ENCODE data around the gene LAMA4. TPM values are rescaled to one million over a fixed set of nuclear protein-coding genes. Genes with fewer than 3 reads are reported as not detected.
"Not testable (repeated sequence)": the region's sequence is repeated elsewhere in the genome, so short reads cannot be mapped to it uniquely, and the experiment has no call there.

LAMA4 gene
- total RNA-seq, 6 donors from 2014 or later, result 29.5 to 119 (median 58.9) TPM

DNA sequence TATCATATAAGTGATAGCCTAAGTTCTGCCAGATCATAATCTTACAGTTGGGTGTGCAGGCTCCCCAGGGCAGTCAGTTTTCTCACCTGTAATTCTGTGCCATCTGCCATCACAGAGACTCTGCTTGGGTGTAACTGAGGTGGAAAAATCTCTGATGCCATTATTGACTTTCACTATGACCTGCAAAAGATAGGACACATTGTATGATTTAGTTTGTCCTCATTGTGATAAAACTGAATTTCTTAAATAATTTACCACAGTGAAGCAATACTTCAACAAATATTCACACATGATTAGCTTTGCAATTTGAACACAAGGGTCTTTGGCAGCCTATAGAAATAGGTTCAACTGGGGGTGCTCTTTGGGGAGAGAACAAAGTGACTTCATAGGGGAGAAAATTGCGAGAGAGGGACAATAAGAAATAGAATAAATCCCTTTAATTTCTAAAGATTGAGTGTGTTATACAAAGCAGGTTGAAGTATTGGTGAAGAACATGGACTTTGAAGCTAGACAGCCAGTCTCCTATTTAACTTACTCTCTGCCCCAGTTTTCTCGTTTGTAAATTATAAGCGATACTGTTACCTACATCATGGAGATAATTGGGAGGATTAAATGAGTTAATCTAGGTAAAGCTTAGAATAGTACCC lies 139.7 kb downstream of the LAMA4 start:
- WGBS, 2 donors, result 94% methylated on average over 3 of the region's 3 CpGs
- Histone ChIP-seq H3K27ac (no peak overlapping the region), H3K36me3 (peaks cover 0 to 76% (median 4%) of the 10 kb centered on the region in 4 donors), H3K27me3 (no peaks in the 10 kb centered on the region), H3K4me3 (no peak overlapping the region), H3K9me3 (no peaks in the 10 kb centered on the region), H3K4me1 (no peaks in the 10 kb centered on the region)
- DNase-seq, result no peak
- TF ChIP-seq POLR2AphosphoS5 (IDR thresholded peaks at IDR 0.05) (no peak), POLR2A (IDR thresholded peaks at IDR 0.05) (no peak), EP300 (IDR thresholded peaks at IDR 0.05) (no peak)
- TF ChIP-seq, protein P1, sequence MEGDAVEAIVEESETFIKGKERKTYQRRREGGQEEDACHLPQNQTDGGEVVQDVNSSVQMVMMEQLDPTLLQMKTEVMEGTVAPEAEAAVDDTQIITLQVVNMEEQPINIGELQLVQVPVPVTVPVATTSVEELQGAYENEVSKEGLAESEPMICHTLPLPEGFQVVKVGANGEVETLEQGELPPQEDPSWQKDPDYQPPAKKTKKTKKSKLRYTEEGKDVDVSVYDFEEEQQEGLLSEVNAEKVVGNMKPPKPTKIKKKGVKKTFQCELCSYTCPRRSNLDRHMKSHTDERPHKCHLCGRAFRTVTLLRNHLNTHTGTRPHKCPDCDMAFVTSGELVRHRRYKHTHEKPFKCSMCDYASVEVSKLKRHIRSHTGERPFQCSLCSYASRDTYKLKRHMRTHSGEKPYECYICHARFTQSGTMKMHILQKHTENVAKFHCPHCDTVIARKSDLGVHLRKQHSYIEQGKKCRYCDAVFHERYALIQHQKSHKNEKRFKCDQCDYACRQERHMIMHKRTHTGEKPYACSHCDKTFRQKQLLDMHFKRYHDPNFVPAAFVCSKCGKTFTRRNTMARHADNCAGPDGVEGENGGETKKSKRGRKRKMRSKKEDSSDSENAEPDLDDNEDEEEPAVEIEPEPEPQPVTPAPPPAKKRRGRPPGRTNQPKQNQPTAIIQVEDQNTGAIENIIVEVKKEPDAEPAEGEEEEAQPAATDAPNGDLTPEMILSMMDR (IDR thresholded peaks at IDR 0.05), result no peak
- no peak for ATAC-seq (ENCODE audit: low FRiP score in 2 of 2)

DNA sequence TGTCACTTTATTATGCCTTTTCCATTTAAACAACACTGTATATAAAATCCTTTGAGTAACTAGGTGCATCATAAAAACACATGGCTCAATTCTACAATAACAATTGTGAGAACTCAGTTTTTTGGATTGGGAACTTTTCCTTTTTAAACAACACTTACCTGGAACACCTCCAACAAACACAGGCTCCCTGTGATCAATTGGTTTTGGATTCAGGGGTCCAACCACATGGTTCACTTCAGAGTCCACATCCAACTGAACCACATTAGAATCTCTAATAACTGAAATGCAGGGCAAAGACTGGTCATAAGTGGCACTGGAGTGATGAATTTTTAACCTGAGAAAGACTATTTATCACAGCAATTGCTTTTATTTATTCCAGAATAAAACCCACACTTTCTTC lies 140.4 kb downstream of the LAMA4 start:
- TF ChIP-seq POLR2A (IDR thresholded peaks at IDR 0.05), result no peak
- TF ChIP-seq POLR2AphosphoS5 (IDR thresholded peaks at IDR 0.05), result no peak
- TF ChIP-seq, protein P1 (IDR thresholded peaks at IDR 0.05), result no peak
- no peak for TF ChIP-seq EP300 (IDR thresholded peaks at IDR 0.05)
- DNase-seq (no peak), ATAC-seq (ENCODE audit: low FRiP score in 2 of 2) (no peak)
- peak overlapping the region in 1 of 4 donors; percentile 39 for H3K27ac ChIP-seq
- no peak overlapping the region for H3K4me3 ChIP-seq
- H3K4me1 ChIP-seq, result no peaks in the 10 kb centered on the region
- no peaks in the 10 kb centered on the region for H3K9me3 ChIP-seq
- peaks cover 0 to 73% (median 5%) of the 10 kb centered on the region in 4 donors for H3K36me3 ChIP-seq
- H3K27me3 ChIP-seq, result no peaks in the 10 kb centered on the region

GRCh38 chr6:112113431-112113830 lies 140.9 kb downstream of the LAMA4 start:
- no peaks in the 10 kb centered on the region for H3K4me1 ChIP-seq
- no peak for DNase-seq
- H3K27me3 ChIP-seq, result no peaks in the 10 kb centered on the region
- no peak overlapping the region for H3K27ac ChIP-seq
- ATAC-seq (ENCODE audit: low FRiP score in 2 of 2), result no peak
- no peaks in the 10 kb centered on the region for H3K9me3 ChIP-seq
- H3K4me3 ChIP-seq, result no peak overlapping the region
- H3K36me3 ChIP-seq, result peaks cover 0 to 73% (median 5%) of the 10 kb centered on the region in 4 donors
- TF ChIP-seq POLR2A (IDR thresholded peaks at IDR 0.05) (no peak), EP300 (IDR thresholded peaks at IDR 0.05) (no peak), POLR2AphosphoS5 (IDR thresholded peaks at IDR 0.05) (no peak)
- TF ChIP-seq, protein P1 (IDR thresholded peaks at IDR 0.05), result no peak
- 55 to 66% methylated on average over 3 of the region's 3 CpGs for WGBS, 2 donors

DNA sequence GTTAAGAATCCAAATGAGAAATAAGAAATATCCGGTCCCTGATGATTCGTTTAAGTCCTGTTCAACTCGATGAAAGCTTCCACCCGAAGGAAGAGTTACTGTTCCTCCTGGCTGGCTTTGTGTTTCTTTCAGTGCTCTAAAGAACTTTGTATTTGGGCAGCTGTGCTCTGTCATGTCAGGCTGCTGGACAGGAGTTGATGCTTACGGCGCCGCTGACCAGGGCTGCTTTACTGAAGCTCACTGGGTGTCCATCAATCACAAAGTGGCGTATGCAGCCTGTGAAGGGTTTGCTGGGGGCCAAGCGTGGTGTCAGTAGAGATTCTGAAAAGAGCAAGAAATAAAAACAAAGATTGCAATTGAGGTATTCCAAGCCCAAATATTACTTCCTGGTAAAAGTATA lies 145.1 kb downstream of the LAMA4 start:
- Histone ChIP-seq H3K27ac (no peak overlapping the region), H3K4me1 (no peaks in the 10 kb centered on the region), H3K9me3 (no peaks in the 10 kb centered on the region), H3K4me3 (no peak overlapping the region), H3K36me3 (peaks cover 0 to 49% (median 8%) of the 10 kb centered on the region in 4 donors), H3K27me3 (no peaks in the 10 kb centered on the region)
- DNase-seq (no peak), ATAC-seq (ENCODE audit: low FRiP score in 2 of 2) (no peak)
- WGBS, 2 donors, result 65 to 66% methylated on average over 9 of the region's 9 CpGs
- TF ChIP-seq, protein P1 (IDR thresholded peaks at IDR 0.05), result no peak
- no peak for TF ChIP-seq POLR2AphosphoS5 (IDR thresholded peaks at IDR 0.05)

DNA sequence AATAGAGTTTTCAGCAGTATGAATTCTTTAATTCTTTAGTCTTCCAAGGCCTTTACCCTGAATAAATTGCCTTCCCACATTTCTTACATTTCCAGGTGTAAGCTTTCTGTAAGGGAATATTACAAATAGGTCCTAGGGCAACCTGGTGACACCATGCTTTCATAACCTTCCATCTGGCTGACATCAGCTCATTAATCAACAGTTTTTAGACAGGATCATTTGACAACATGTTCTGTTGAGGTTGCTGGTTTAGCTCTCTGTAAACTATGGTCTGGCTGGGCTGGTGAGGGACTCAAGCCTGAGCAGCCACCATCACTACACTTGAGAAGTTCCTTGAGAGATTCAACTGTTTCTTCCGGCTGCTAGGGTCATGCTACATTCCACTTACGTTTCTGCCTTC lies 147.8 kb downstream of the LAMA4 start:
- DNase-seq, result no peak
- no peaks in the 10 kb centered on the region for H3K27me3 ChIP-seq
- TF ChIP-seq POLR2A (IDR thresholded peaks at IDR 0.05), result no peak
- TF ChIP-seq, protein P1 (IDR thresholded peaks at IDR 0.05), result no peak
- TF ChIP-seq EP300 (IDR thresholded peaks at IDR 0.05), result no peak
- no peak for TF ChIP-seq POLR2AphosphoS5 (IDR thresholded peaks at IDR 0.05)
- H3K27ac ChIP-seq, result no peak overlapping the region
- H3K4me1 ChIP-seq, result no peaks in the 10 kb centered on the region
- ATAC-seq (ENCODE audit: low FRiP score in 2 of 2), result no peak
- no peaks in the 10 kb centered on the region for H3K9me3 ChIP-seq
- H3K4me3 ChIP-seq, result no peak overlapping the region
- WGBS, 2 donors, result 76 to 80% methylated on average over 2 of the region's 2 CpGs
- peaks cover 0 to 33% (median 7%) of the 10 kb centered on the region in 4 donors for H3K36me3 ChIP-seq

- not testable (repeated sequence) for DNase-seq; ATAC-seq (ENCODE audit: low FRiP score in 2 of 2); H3K27me3 ChIP-seq; H3K4me3 ChIP-seq; H3K4me1 ChIP-seq; H3K27ac ChIP-seq; H3K9me3 ChIP-seq
- WGBS, 2 donors, result 90 to 92% methylated on average over 2 of the region's 2 CpGs
- H3K36me3 ChIP-seq, result peaks cover 0 to 31% (median 7%) of the 10 kb centered on the region in 4 donors
Observed at GRCh38 chr6:112106026-112106425, 148.3 kb downstream of the LAMA4 start.
